GM21526 (cell line): ENCODE data around the gene TYROBP.
"Not testable (repeated sequence)": the region's sequence is repeated elsewhere in the genome, so short reads cannot be mapped to it uniquely, and the experiment has no call there.

Source experiments
- ATAC-seq: cut with Tn5 transposase; IDR thresholded peaks from one replicate; pipeline ENCODE4 v1.9.1; 2021; ENCODE audit warnings: moderate library complexity; ENCODE audit not compliant: unreplicated experiment, low FRiP score

Gene TYROBP

GRCh38 chr19:35908010-35908441 is at the start of gene TYROBP:
TYROBP (minus strand) TSS chr19:35908295; CDS start chr19:35908228, 67 bp downstream.
- ATAC-seq = no peak

- not testable (repeated sequence) for ATAC-seq
Observed at GRCh38 chr19:35957411-35957810, 49.3 kb upstream of the TYROBP start.

DNA sequence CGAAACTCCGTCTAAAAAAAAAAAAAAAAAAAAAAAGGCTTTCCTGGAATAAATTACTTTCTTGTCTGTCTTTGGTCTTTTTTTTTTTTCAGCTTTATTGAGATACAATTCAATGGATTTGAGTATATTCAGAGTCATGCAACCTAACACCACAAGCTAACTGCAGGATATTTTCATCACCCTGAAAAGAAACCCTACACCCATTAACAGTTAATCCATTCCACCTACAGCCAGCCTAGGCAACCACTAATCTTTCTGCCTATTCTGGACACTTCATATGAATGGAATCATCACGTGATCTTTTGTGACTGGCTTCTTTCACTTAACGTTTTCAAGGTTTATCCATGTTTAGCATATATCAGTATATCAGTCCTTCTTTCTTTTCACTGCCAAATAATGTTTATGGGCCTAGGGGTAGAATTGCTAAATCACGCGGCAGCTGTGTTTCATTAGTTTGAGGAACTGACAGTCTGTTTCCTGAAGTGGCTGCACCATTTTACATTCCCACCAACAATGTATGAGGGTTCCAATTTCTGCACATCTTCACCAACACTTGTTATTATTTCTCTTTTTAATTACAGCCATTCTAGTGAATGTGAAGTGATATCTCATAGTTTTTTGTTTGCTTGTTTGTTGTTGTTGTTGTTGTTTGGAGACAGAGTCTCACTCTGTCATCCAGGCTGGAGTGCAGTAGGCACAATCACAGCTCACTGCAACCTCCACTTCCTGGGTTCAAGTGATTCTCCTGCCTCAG is 48.0 kb upstream of the TYROBP start:
- no peak for ATAC-seq

DNA sequence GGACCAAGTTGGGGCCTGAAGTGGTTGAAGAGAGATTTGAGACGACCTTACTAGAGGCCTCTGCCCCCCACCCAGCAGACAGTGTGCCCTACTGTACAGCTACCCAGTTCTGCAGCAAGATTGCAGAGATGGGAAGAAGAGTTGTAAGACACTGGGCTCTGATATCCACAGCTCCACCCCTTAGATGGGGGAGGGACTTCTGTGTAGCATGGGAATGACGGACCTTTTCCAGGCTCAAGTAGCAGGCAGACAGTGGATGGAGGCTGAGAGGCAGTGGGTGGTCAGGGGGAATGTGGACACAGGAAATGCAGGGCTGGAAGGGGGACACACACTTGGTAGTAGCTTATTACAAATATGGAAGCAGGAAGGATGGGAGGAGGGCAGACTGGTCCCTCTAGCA is 41.0 kb upstream of the TYROBP start:
- no peak for ATAC-seq

DNA sequence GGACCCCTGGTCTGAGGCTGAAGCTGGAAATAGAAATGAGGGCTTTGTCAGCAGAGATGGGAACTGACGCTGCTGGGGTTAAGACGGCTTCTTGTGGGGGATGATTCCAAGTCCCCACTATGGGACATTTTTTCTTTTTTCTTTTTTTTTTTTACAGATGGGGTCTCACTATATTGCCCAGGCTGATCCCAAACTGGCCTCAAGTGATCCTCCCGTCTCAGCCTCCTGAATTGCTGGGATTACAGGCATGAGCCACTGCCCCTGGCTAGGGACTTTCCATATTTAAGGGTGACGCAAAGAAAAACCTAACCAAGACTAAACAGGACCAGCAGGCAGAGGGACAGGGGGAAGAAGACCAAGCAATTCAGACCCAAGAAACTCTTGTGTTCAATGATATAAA is 38.1 kb upstream of the TYROBP start:
- no peak for ATAC-seq

GRCh38 chr19:35945121-35945790 is 37.2 kb upstream of the TYROBP start:
- no peak for ATAC-seq

DNA sequence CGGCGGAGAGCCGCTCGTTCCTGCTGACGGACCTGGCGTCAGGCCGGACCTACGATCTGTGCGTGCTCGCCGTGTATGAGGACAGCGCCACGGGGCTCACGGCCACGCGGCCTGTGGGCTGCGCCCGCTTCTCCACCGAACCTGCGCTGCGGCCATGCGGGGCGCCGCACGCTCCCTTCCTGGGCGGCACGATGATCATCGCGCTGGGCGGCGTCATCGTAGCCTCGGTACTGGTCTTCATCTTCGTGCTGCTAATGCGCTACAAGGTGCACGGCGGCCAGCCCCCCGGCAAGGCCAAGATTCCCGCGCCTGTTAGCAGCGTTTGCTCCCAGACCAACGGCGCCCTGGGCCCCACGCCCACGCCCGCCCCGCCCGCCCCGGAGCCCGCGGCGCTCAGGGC is 36.5 kb upstream of the TYROBP start:
- ATAC-seq = no peak

DNA sequence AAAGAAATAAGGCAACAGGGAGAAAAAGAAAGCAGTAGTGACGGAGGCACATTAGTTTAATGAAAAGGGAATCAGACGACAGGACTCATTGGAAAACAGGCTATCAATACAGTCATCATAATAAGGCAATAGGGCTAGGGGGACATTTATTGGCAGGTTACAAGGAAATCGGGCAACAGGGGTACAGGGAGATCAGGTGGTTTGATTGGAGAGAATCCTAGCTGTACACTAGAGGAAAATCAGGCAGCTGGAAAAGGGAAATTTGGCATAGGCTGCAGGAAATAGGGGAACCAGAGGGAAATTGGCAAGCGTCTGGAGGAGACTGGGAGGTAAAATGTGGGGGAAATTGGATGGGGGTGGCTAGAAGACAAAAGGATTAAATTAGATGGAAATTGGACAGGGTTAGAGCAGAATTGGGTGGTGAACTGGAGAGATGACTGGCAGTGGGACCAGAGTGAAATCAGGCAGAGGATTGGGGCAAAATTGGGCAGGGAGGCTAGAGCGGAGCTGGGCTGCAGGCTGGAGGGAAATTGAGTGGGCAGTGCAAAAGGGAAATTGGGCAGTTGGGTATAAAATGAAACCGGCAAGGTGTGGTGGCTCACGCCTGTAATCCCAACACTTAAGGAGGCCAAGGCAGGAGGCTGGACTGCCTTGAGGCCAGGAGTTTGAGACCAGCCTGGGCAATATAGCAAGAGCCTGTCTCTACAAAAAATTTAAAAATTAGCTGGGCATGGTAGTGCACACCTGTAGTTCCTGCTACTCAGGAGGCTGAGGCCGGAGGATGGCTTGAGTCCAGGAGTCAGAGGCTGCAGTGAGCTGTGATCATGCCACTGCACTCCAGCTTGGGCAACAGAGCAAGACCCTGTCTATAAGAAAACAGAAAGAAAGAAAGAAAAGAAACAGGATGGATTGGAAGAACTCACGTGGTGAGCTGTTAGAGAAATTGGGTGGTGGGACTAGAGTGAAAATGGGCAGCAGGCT is 35.5 kb upstream of the TYROBP start:
- ATAC-seq = no peak

GRCh38 chr19:35942235-35942634 is 34.1 kb upstream of the TYROBP start:
- ATAC-seq = no peak

GRCh38 chr19:35940839-35941238 is 32.7 kb upstream of the TYROBP start:
- ATAC-seq = no peak

DNA sequence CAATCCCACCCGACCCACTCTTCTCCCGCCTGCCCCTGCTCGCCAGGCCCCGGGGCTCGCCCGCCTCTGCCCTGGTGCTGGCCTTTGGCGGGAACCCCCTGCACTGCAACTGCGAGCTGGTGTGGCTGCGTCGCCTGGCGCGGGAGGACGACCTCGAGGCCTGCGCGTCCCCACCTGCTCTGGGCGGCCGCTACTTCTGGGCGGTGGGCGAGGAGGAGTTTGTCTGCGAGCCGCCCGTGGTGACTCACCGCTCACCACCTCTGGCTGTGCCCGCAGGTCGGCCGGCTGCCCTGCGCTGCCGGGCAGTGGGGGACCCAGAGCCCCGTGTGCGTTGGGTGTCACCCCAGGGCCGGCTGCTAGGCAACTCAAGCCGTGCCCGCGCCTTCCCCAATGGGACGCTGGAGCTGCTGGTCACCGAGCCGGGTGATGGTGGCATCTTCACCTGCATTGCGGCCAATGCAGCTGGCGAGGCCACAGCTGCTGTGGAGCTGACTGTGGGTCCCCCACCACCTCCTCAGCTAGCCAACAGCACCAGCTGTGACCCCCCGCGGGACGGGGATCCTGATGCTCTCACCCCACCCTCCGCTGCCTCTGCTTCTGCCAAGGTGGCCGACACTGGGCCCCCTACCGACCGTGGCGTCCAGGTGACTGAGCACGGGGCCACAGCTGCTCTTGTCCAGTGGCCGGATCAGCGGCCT is 32.1 kb upstream of the TYROBP start:
- no peak for ATAC-seq

DNA sequence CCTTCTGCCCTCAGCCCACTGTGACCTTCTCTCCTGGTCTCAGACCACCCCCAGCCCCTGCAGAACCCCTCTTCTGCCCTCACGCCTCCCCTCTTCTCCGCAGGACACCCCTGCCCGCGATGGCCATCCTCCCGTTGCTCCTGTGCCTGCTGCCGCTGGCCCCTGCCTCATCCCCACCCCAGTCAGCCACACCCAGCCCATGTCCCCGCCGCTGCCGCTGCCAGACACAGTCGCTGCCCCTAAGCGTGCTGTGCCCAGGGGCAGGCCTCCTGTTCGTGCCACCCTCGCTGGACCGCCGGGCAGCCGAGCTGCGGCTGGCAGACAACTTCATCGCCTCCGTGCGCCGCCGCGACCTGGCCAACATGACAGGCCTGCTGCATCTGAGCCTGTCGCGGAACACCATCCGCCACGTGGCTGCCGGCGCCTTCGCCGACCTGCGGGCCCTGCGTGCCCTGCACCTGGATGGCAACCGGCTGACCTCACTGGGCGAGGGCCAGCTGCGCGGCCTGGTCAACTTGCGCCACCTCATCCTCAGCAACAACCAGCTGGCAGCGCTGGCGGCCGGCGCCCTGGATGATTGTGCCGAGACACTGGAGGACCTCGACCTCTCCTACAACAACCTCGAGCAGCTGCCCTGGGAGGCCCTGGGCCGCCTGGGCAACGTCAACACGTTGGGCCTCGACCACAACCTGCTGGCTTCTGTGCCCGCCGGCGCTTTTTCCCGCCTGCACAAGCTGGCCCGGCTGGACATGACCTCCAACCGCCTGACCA is 31.4 kb upstream of the TYROBP start:
- ATAC-seq = no peak

- ATAC-seq = no peak
Observed at GRCh38 chr19:35938282-35939224, 30.5 kb upstream of the TYROBP start.

DNA sequence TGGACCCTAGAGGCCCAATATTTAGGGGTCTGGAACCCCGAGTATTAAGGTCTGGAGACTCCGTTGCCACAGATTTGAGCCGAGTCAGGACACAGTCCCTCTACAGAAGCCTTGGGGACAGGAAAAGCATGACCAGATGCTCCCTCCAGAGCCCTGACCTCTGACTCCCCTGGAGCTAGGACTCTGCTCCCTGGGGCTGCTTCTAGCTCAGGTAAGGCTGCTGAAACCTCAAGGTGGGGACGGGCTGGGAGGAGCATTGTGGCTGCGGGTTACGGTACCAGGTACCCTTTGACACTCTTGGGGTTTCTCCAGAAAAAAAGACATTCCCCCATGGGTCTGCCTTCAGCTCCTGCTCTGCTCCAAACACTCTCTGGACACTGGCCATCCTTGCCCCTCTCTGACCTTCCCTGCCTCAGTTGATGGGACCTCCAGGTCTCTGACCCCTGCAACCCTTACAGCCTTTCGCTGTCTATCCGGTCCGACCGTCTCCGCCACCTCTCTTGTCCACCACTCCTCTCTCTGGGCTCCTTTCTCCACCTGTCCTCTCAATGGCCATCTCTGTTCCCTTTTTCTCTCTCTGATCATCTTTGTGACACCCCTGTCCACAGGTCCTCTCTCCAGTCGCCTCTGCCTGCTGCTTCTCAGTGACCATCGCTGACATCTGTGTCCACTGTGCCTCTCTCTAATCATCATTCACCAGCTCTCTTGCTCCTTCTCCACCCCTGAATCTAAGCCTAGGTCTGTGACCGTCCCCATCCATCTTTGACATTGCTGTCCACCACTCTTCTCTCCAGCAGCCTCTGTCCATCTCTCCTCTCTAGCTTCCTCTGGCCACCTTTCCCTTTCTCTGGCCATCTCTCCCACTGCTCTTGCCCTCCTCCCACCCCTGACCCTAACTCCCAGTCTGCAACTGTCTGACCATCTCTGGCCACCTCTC is 29.5 kb upstream of the TYROBP start:
- no peak for ATAC-seq

DNA sequence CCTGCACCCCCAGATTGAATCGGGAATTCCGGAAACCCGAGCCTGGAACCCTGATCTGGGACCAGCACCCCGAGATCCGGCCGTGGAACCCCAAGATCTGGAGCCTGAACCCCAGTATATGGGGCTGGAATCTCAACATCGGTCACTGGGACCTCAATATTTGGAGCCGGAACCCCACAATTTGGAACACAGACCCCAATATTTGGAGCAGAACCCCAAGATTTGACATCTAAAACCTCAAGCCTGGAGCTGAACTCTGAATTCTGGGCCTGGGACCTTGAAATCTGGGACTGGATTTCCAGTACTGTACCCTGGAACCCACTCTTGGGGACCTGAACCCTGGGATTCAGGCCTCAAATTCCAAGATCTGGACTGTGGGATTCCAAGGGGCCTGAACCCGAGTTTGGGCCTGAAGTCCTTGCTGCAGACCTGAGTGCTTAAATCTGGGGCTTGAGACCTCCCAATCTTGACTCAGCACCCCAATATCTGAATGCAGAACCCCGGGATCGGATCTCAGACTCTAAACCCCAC is 28.7 kb upstream of the TYROBP start:
- no peak for ATAC-seq

DNA sequence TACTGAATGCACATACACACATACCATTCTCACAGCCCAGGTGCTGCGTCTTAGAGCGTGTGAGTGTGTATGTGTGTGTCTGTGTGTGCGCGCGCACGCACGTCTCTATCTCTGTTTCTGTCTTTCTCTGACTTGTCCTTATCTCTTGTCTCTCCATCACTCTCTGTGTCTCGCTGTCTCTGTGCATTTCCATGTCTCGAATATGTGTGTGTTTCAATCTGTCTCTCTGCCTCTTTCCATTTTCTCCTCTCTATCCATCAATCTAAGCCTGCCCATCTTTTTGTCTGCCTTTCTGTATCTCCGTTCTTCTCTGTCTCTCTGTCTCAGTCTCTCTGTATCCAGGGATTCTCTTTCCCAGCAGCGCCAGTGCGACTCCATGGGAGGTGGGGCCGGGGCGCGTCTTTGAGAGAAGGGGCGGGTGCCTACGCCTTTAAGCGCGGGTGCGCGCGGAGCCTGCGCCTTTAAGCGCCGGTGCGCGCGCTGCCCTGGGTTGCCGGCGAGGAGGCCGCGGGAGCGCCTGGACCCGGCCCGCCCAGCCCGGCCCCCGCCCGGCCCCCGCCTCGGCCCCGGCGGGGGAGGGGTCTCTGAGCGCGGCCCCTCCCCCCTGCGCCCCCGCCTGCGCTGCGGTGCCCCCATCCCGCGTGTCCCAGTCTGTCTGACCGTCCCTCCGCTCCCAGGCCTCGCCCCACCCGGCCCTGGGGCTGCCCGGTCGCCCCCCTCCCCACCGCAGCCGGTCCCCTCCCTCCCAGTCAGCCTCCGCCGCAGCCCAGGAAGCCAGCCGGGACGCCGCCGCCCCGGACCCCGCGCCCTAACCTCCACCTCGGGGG is 28.0 kb upstream of the TYROBP start, which contains the start of gene LRFN3:
TSS of gene LRFN3 (plus strand) at position 464 of the 827 bp plus-strand sequence. CDS start 3,052 bp downstream, outside the sequence.
- no peak for ATAC-seq
